Natural killer cell (primary cell): ENCODE measurements around the gene OTOS. TPM values are rescaled to one million over a fixed set of nuclear protein-coding genes. Genes with fewer than 3 reads are reported as not detected.

ENCODE experiments used
- ATAC-seq, 3 donors: fragments of 150-1000 bp in 2 of 3; fragments of 200-7000 bp in 1 of 3; cut with Tn5 transposase; 1 replicate in 1 of 3; 2 replicates in 2 of 3; pipeline ENCODE4 v1.10.0; 2021; ENCODE audit warnings: mild to moderate bottlenecking in 2 of 3, moderate library complexity in 2 of 3
- DNase-seq, 2 donors: peaks; one replicate each; pipeline versions ENCODE4 v3.0.0 to v3.0.0-alpha.2; 2013 to 2021; ENCODE audit warnings: mixed read lengths in 1 of 2
- H3K27ac ChIP-seq: one replicate; pipeline ENCODE4 v1.5.1; 2013; ENCODE audit warnings: mild to moderate bottlenecking, low read length
- H3K27me3 ChIP-seq: one replicate; pipeline ENCODE4 v1.6.1; 2013; ENCODE audit warnings: low read length; ENCODE audit not compliant: control insufficient read depth, insufficient read depth
- H3K36me3 ChIP-seq: one replicate; pipeline ENCODE4 v1.6.1; 2013; ENCODE audit warnings: low read length; ENCODE audit not compliant: control insufficient read depth, insufficient read depth
- H3K4me1 ChIP-seq: one replicate; pipeline ENCODE4 v1.6.1; 2013; ENCODE audit warnings: low read length; ENCODE audit not compliant: control insufficient read depth, insufficient read depth
- H3K4me3 ChIP-seq: one replicate; pipeline ENCODE4 v1.5.1; 2013; ENCODE audit warnings: low read length
- H3K9me3 ChIP-seq: one replicate; pipeline ENCODE4 v1.6.1; 2013; ENCODE audit warnings: low read length; ENCODE audit not compliant: control insufficient read depth, insufficient read depth
- H3K27ac Mint-ChIP-seq, 2 donors: one replicate each; pipeline ENCODE4 v1.8.0; 2022; ENCODE audit warnings: mild to moderate bottlenecking in 2 of 2, mixed read lengths in 2 of 2, moderate library complexity in 1 of 2
- H3K27me3 Mint-ChIP-seq, 2 donors: one replicate each; pipeline ENCODE4 v1.8.0; 2022; ENCODE audit warnings: low read depth in 2 of 2, mixed read lengths in 2 of 2
- H3K36me3 Mint-ChIP-seq: one replicate; pipeline ENCODE4 v1.8.0; 2022; ENCODE audit warnings: mixed read lengths
- H3K4me1 Mint-ChIP-seq, 2 donors: one replicate each; pipeline ENCODE4 v1.8.0; 2022; ENCODE audit warnings: mixed read lengths in 2 of 2
- H3K4me3 Mint-ChIP-seq: one replicate; pipeline ENCODE4 v1.8.0; 2022; ENCODE audit warnings: mild to moderate bottlenecking, moderate library complexity, mixed read lengths
- H3K9me3 Mint-ChIP-seq, 2 donors: one replicate each; pipeline ENCODE4 v1.8.0; 2022; ENCODE audit warnings: mixed read lengths in 2 of 2
- CTCF ChIP-seq: fragments of 200-600 bp; IDR thresholded peaks from one replicate; pipeline ENCODE4 v1.8.0; 2022; ENCODE audit warnings: antibody characterized with exemption
- WGBS: methylation state at CpG from one replicate; pipeline ENCODE4 v1.1.7; 2013; ENCODE audit warnings: missing lambda C conversion rate; ENCODE audit not compliant: insufficient coverage; 5-methylcytosine and 5-hydroxymethylcytosine counted together
- intact Hi-C: fragments of 100-400 bp; cut with micrococcal nuclease; formaldehyde crosslinking; loops from one replicate; pipeline ENCODE4 v1.14.2; 2022
- total RNA-seq, 4 donors: library from RNA; stranded (reverse); fragments of 120-200 nt in 1 of 4; gene quantifications; one replicate each; pipeline versions ENCODE4 v1.2.3 to v1.2.4, GENCODE V29; 2013 to 2022

Gene OTOS
- total RNA-seq = not detected
- not detected for total RNA-seq (2013)

- Histone ChIP-seq H3K4me3 (no peak within 1 kb of the TSS), H3K27me3 (no peaks in the 10 kb centered on the region), H3K27ac (no peak within 1 kb of the TSS), H3K9me3 (no peaks in the 10 kb centered on the region), H3K36me3 (no peaks in the 10 kb centered on the region), H3K4me1 (peaks cover 14% of the 10 kb centered on the region)
- no peak for ATAC-seq
- peaks cover 3 to 16% of the 10 kb centered on the region in 2 donors for H3K4me1 Mint-ChIP-seq
- no peak for TF ChIP-seq CTCF
- no peak within 1 kb of the TSS for H3K4me3 Mint-ChIP-seq
- 87% methylated on average over 5 of the region's 5 CpGs for WGBS
- H3K27me3 Mint-ChIP-seq = no peaks in the 10 kb centered on the region
- no peaks in the 10 kb centered on the region for H3K9me3 Mint-ChIP-seq
- intact Hi-C loops = no loop called here
- DNase-seq = no peak
- H3K36me3 Mint-ChIP-seq = no peaks in the 10 kb centered on the region
- no peak within 1 kb of the TSS for H3K27ac Mint-ChIP-seq
These were observed at the start of gene OTOS for GRCh38 chr2:240140511-240140910. TSS of gene OTOS (minus strand) at chr2:240140658. CDS start at chr2:240140326, 332 bp downstream.

- no peak overlapping the region for H3K27ac Mint-ChIP-seq
- intact Hi-C loops = no loop called here
- Histone ChIP-seq H3K4me1 (no peaks in the 10 kb centered on the region), H3K27me3 (no peaks in the 10 kb centered on the region), H3K27ac (no peak overlapping the region), H3K36me3 (no peaks in the 10 kb centered on the region), H3K9me3 (no peaks in the 10 kb centered on the region), H3K4me3 (no peak overlapping the region)
- no peaks in the 10 kb centered on the region for H3K36me3 Mint-ChIP-seq
- H3K4me1 Mint-ChIP-seq = no peaks in the 10 kb centered on the region
- H3K4me3 Mint-ChIP-seq = no peak overlapping the region
- H3K27me3 Mint-ChIP-seq = peaks cover 19 to 36% of the 10 kb centered on the region in 2 donors
- no peak for TF ChIP-seq CTCF
- DNase-seq (no peak), ATAC-seq (no peak)
- H3K9me3 Mint-ChIP-seq = no peaks in the 10 kb centered on the region
- 68% methylated on average over 4 of the region's 4 CpGs for WGBS
These were observed 49.2 kb upstream of the OTOS start for GRCh38 chr2:240189686-240190085.

GRCh38 chr2:240187989-240188590 is 47.6 kb upstream of the OTOS start:
- ATAC-seq = no peak
- Histone ChIP-seq H3K27ac (no peak overlapping the region), H3K36me3 (no peaks in the 10 kb centered on the region), H3K27me3 (no peaks in the 10 kb centered on the region), H3K4me3 (no peak overlapping the region), H3K9me3 (no peaks in the 10 kb centered on the region), H3K4me1 (no peaks in the 10 kb centered on the region)
- H3K4me1 Mint-ChIP-seq = no peaks in the 10 kb centered on the region
- TF ChIP-seq CTCF = no peak
- no peak for DNase-seq
- intact Hi-C loops = no loop called here
- H3K27me3 Mint-ChIP-seq = peaks cover 15 to 26% of the 10 kb centered on the region in 2 donors
- no peaks in the 10 kb centered on the region for H3K36me3 Mint-ChIP-seq
- 81% methylated on average over 10 of the region's 10 CpGs for WGBS
- H3K27ac Mint-ChIP-seq = no peak overlapping the region
- no peak overlapping the region for H3K4me3 Mint-ChIP-seq
- H3K9me3 Mint-ChIP-seq = no peaks in the 10 kb centered on the region

- Mint-ChIP-seq H3K27me3 (peaks cover 11 to 31% of the 10 kb centered on the region in 2 donors), H3K27ac (no peak overlapping the region), H3K4me1 (no peaks in the 10 kb centered on the region), H3K36me3 (no peaks in the 10 kb centered on the region), H3K4me3 (no peak overlapping the region), H3K9me3 (no peaks in the 10 kb centered on the region)
- Histone ChIP-seq H3K4me3 (no peak overlapping the region), H3K9me3 (no peaks in the 10 kb centered on the region), H3K27me3 (no peaks in the 10 kb centered on the region), H3K27ac (no peak overlapping the region), H3K4me1 (no peaks in the 10 kb centered on the region), H3K36me3 (no peaks in the 10 kb centered on the region)
- intact Hi-C loops = no loop called here
- 92% methylated on average over 6 of the region's 7 CpGs for WGBS
- no peak for TF ChIP-seq CTCF
- ATAC-seq (no peak), DNase-seq (peak in 1 of 2 donors; percentile 2)
These were observed 45.8 kb upstream of the OTOS start for GRCh38 chr2:240186191-240186725.
